ENCODE data around the gene MTCL1. TPM values are rescaled to one million over a fixed set of nuclear protein-coding genes. Genes with fewer than 3 reads are reported as not detected.

MTCL1 gene
- total and polyA plus RNA-seq, 2 of the 8 experiments (the other 6 are each of a cell fraction or from before 2014, with no cell fraction given) = 16.6 to 60.8 TPM

DNA sequence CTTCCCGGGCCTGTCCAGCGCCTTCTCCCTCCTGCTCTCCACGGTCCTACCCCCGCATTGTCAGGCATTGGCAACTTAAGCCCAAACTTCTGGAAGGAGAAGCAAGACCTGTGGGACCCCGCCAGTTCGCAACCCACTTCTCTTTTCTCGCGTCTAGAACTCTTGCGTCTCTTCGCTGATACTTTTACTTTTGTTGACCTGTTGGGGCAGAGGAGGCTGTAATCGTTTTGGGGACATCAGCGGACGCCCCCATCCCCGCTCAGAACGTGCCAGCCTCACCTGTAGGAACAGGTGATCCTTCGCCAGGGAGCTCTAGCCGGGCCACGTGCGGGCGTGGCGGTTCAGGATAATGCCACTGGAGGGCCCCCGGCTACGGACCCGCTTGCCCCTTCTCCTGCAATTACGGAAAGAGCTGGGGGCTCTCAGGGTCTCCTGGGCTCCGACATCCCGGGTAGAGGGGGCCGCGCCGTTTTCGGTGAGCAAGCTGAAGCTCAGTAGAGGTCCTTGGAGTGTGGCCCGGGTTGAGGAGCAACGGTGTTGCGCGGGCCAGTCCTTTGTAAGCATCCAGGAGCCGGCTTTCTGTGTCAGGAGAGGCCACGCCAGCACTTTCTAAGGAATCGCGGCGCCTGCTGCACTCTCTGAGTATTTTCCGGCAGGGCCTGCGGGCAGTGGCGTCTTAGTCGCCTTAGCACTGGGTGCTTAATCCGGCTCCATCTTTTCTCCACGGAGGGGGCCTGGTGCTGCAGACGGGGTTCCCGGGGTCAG, 1.6 kb downstream of the MTCL1 start:
- peak overlapping the region; percentile 81 to 82 for H3K4me2 ChIP-seq (ENCODE audit: insufficient read depth in 1 of 2, low read depth in 2 of 2, low read length in 2 of 2)
- H3K4ac ChIP-seq (replicated peaks; ENCODE audit: insufficient read length, low read depth, low read length) = peak overlapping the region; percentile 95
- H2BK120ac ChIP-seq (replicated peaks; ENCODE audit: low read depth, low read length) = no peak overlapping the region
- H4K5ac ChIP-seq (ENCODE audit: insufficient read length, low read depth, low read length) = no peak overlapping the region
- no peak overlapping the region for H3K27ac ChIP-seq (ENCODE audit: low read depth, low read length)
- peak overlapping the region; percentile 50 to 72 (median 68) for H3K4me3 ChIP-seq (ENCODE audit: extremely low read depth in 1 of 4, insufficient read depth in 2 of 4, low read depth in 3 of 4, low read length in 4 of 4)
- DNase-seq (ENCODE audit: low read depth in 1 of 2, low spot score in 2 of 2) (peak in 1 of 2 experiments; percentile 82), FAIRE-seq (no peak)
- H3K27me3 ChIP-seq (replicated peaks in 1 of 4; ENCODE audit: control insufficient read depth in 3 of 4, extremely low read depth in 1 of 4, insufficient read depth in 3 of 4, low read length in 3 of 4) = peaks cover 0 to 7% (median 5%) of the 10 kb centered on the region in 4 experiments; a peak in 5 of 7 replicates
- peaks cover 2% of the 10 kb centered on the region; the same call in 1 of the 2 replicates for H3K79me1 ChIP-seq (ENCODE audit: low read depth, low read length)
- WGBS, 2 experiments (ENCODE audit: extremely low coverage in 1 of 2, insufficient coverage in 1 of 2, insufficient read length in 1 of 2, insufficient replicate concordance in 2 of 2, low coverage in 1 of 2, low lambda C conversion rate in 2 of 2, missing lambda C conversion rate in 1 of 2) = 2% methylated on average over 45 of the region's 48 CpGs; no CpG with 5 or more reads in 1 of the 2 experiments
- H2AK5ac ChIP-seq (ENCODE audit: low read depth, low read length) = no peak overlapping the region
- no peak overlapping the region for H3K14ac ChIP-seq (ENCODE audit: insufficient read length)
- peak overlapping the region; percentile 83 for H3K18ac ChIP-seq (ENCODE audit: extremely low read depth, low read length)
- ChIA-PET CTCF (ENCODE audit: partially characterized antibody) (interaction anchor here (0.6 to 3.3 kb wide), 20 partner anchors 10 to 287 kb away, joined by 3 to 26 read pairs (median 4); no protein-coding TSS in a partner anchor), POLR2A (ENCODE audit: partially characterized antibody) (interaction anchor here (1.0 to 2.7 kb wide), 9 partner anchors 10 to 281 kb away, joined by 3 to 12 read pairs (median 4); no protein-coding TSS in a partner anchor)
- peaks cover 9% of the 10 kb centered on the region for H3K23me2 ChIP-seq (ENCODE audit: low read depth, low read length)
- no peak overlapping the region for H2BK20ac ChIP-seq (ENCODE audit: low read length)
- no peaks in the 10 kb centered on the region; a peak in 1 of 8 replicates for H3K36me3 ChIP-seq (ENCODE audit: control insufficient read depth in 2 of 4, insufficient read depth in 4 of 4, low read length in 3 of 4)
- no peaks in the 10 kb centered on the region for H3K9me3 ChIP-seq (ENCODE audit: insufficient read depth in 2 of 2, low read depth in 1 of 2, low read length in 1 of 2)
- no peak overlapping the region for H2BK5ac ChIP-seq (ENCODE audit: low read depth, low read length)
- no peak overlapping the region for H3K23ac ChIP-seq (ENCODE audit: insufficient read length)
- peaks cover 3 to 35% of the 10 kb centered on the region in 2 experiments; a peak in 3 of 4 replicates for H3K79me2 ChIP-seq (ENCODE audit: control insufficient read depth in 1 of 2, insufficient read depth in 2 of 2, low read length in 2 of 2)
- H2BK12ac ChIP-seq (ENCODE audit: low read depth, low read length) = 0 out of 2 replicates have a peak overlapping the region, but pooled peaks have one; percentile 23
- H3K4me1 ChIP-seq (replicated peaks in 1 of 4; ENCODE audit: control insufficient read depth in 3 of 4, insufficient read depth in 4 of 4, low read length in 3 of 4) = peaks cover 13 to 24% (median 19%) of the 10 kb centered on the region in 4 experiments
- H4K20me1 ChIP-seq (replicated peaks in 1 of 2; ENCODE audit: control insufficient read depth in 1 of 2, insufficient read depth in 2 of 2, low read length in 2 of 2) = no peaks in the 10 kb centered on the region
- H2BK15ac ChIP-seq (ENCODE audit: low read length) = no peak overlapping the region
- no peak overlapping the region for H3K56ac ChIP-seq (replicated peaks; ENCODE audit: insufficient read length, low read depth, low read length)
- no peak overlapping the region for H2AFZ ChIP-seq (ENCODE audit: low read length)
- H4K8ac ChIP-seq (ENCODE audit: extremely low read depth, insufficient read depth, low read length) = peak overlapping the region; percentile 58; the same call in 1 of the 2 replicates
- H3K9ac ChIP-seq (replicated peaks in 1 of 4; ENCODE audit: extremely low read depth in 1 of 4, low read depth in 3 of 4, low read length in 3 of 4) = peak overlapping the region; percentile 1 to 79 (median 39); a peak in 4 of 7 replicates
- H4K91ac ChIP-seq (replicated peaks; ENCODE audit: insufficient read length, low read length) = peak overlapping the region; percentile 51
- TF ChIP-seq TCF12 (IDR thresholded peaks at IDR 0.05; ENCODE audit: low read depth, low read length) (no peak), ASH2L (IDR thresholded peaks at IDR 0.05; ENCODE audit: low read length) (peak; percentile 37), E2F6 (IDR thresholded peaks at IDR 0.05) (peak; percentile 88), SIRT6 (IDR thresholded peaks at IDR 0.05; ENCODE audit: low read length) (no peak), HDAC6 (IDR thresholded peaks at IDR 0.05; ENCODE audit: low read depth, low read length) (no peak)
